ENCODE data around the gene CD164.

- TF ChIP-seq TFE3 (CRISPR knock-in tag; IDR thresholded peaks at IDR 0.05) (no peak), MLX (CRISPR knock-in tag; IDR thresholded peaks at IDR 0.05) (no peak), HIVEP1 (CRISPR knock-in tag; IDR thresholded peaks at IDR 0.05) (no peak)
Observed at GRCh38 chr6:109411034-109411433, 28.8 kb upstream of the CD164 start.

All from HepG2 (cell line).